Endothelial cell (in vitro differentiated cells): Measurements from ENCODE around the gene TRIM44. TPM values are rescaled to one million over a fixed set of nuclear protein-coding genes. Genes with fewer than 3 reads are reported as not detected.
A peak's percentile ranks its signal among the peaks of the same experiment; 100 is the strongest.

Experiments used
- DNase-seq: peaks from one replicate; pipeline ENCODE4 v3.0.0; 2021; ENCODE audit warnings: low spot score
- H3K27ac Mint-ChIP-seq: one replicate; pipeline ENCODE4 v1.8.0; 2021; ENCODE audit warnings: mixed read lengths, inconsistent platforms; ENCODE audit not compliant: unreplicated experiment
- H3K27me3 Mint-ChIP-seq: one replicate; pipeline ENCODE4 v1.8.0; 2021; ENCODE audit warnings: mild to moderate bottlenecking, moderate library complexity, mixed read lengths, inconsistent platforms; ENCODE audit not compliant: unreplicated experiment
- H3K36me3 Mint-ChIP-seq: one replicate; pipeline ENCODE4 v1.8.0; 2021; ENCODE audit warnings: mild to moderate bottlenecking, low read depth, mixed read lengths, inconsistent platforms; ENCODE audit not compliant: unreplicated experiment
- H3K4me1 Mint-ChIP-seq: one replicate; pipeline ENCODE4 v1.8.0; 2021; ENCODE audit warnings: mild to moderate bottlenecking, mixed read lengths, inconsistent platforms; ENCODE audit not compliant: unreplicated experiment
- H3K4me3 Mint-ChIP-seq: one replicate; pipeline ENCODE4 v1.8.0; 2021; ENCODE audit warnings: mild to moderate bottlenecking, mixed read lengths, inconsistent platforms; ENCODE audit not compliant: unreplicated experiment
- H3K9me3 Mint-ChIP-seq: one replicate; pipeline ENCODE4 v1.8.0; 2021; ENCODE audit warnings: mixed read lengths, inconsistent platforms; ENCODE audit not compliant: unreplicated experiment
- total RNA-seq: library from RNA; stranded (reverse); fragmentation: NEBNext Ultra II Directional; extraction: Animal tissue kit (Norgen Biotek cat#: 25700); gene quantifications from one replicate; pipeline ENCODE4 v1.2.1, GENCODE V29; 2021; ENCODE audit not compliant: unreplicated experiment
- TF ChIP-seq, protein P1 (sequence below): fragments of 200-600 bp; sonication (generic); IDR thresholded peaks from one replicate; pipeline ENCODE4 v1.5.0; 2021; ENCODE audit warnings: antibody characterized with exemption; ENCODE audit not compliant: unreplicated experiment

Gene TRIM44
- total RNA-seq, 1 donor from 2014 or later = 48.6 TPM

DNA sequence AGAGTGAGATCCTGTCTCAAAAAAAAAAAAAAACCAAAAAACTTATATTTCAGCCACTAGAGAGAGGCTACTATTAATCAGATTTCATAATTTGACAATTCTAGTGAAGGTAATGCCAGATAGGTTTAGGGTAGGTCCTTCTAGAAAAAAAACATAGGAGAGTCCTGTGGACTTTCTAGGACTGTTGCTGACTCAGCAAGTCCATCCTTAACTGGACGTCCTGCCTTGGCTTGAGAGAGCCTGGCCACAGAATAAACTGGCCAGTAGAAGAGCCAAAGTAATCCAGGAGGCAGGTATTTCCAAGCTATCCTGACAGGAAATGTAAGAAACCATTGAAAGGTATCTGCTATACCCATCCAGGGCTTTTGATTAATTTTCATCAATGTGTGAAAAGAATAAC, 64.6 kb downstream of the TRIM44 start:
- H3K27me3 Mint-ChIP-seq = no peaks in the 10 kb centered on the region
- H3K4me1 Mint-ChIP-seq = peaks cover 14% of the 10 kb centered on the region
- no peaks in the 10 kb centered on the region for H3K9me3 Mint-ChIP-seq
- no peak overlapping the region for H3K27ac Mint-ChIP-seq
- H3K4me3 Mint-ChIP-seq = no peak overlapping the region
- no peak for DNase-seq
- H3K36me3 Mint-ChIP-seq = peaks cover 19% of the 10 kb centered on the region
- TF ChIP-seq, protein P1, sequence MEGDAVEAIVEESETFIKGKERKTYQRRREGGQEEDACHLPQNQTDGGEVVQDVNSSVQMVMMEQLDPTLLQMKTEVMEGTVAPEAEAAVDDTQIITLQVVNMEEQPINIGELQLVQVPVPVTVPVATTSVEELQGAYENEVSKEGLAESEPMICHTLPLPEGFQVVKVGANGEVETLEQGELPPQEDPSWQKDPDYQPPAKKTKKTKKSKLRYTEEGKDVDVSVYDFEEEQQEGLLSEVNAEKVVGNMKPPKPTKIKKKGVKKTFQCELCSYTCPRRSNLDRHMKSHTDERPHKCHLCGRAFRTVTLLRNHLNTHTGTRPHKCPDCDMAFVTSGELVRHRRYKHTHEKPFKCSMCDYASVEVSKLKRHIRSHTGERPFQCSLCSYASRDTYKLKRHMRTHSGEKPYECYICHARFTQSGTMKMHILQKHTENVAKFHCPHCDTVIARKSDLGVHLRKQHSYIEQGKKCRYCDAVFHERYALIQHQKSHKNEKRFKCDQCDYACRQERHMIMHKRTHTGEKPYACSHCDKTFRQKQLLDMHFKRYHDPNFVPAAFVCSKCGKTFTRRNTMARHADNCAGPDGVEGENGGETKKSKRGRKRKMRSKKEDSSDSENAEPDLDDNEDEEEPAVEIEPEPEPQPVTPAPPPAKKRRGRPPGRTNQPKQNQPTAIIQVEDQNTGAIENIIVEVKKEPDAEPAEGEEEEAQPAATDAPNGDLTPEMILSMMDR = no peak

DNA sequence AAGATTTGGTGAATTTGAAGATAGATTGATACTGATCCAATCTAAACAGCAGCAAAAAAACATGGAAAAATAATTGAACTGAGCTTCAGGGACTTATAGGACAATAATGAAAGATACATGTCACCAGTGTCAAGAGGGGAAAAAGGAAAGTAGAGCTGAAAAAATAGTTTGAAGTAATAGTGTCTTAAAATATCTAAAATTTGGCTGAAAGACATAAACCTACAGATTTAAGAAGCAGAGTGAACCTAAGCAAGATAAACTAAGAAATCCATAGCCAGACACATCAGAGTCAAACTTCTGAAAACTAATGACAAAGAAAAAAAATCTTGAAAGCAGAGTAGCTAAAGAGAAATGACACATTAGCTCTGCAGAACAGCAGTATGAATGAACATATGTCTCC, 67.7 kb downstream of the TRIM44 start:
- Mint-ChIP-seq H3K4me1 (peaks cover 7% of the 10 kb centered on the region), H3K36me3 (peaks cover 22% of the 10 kb centered on the region)
- DNase-seq = no peak

DNA sequence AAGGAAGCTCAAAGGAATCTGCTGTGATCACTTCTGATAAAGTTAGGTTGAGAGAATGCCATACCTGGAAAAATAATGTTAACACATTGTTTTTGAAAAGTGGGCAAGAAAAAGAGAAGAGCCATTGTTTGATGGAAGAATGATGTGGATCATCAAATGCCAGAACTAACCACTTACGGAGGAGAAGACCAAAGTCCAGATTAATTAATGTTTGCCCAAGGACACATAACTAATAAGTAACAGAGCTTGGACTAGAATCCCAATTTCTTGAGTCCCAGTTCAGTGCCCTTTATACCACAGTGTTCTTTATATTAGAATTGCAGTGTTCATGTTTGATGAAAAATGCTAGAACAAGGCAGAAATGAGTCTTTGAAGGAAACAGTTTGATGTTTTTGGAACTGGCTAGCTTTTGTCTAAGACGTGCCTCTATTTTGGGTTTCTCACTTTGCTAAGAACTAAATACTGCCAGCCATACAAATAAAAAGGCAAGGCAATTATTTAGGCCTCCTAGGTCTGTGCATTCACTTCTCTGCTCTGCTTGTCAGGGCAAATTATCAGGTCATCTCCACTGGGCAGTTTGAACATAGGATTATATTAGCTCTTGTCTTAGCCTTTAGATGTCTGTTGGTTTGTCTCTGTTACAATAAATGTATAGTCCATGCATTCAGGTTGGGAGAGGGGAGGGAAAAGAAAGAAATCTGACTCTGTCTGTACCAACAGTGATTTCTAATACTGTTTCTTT, 72.3 kb downstream of the TRIM44 start:
- Mint-ChIP-seq H3K27me3 (peaks cover 2% of the 10 kb centered on the region), H3K27ac (peak overlapping the region; percentile 97), H3K4me3 (no peak overlapping the region), H3K9me3 (no peaks in the 10 kb centered on the region), H3K36me3 (peaks cover 18% of the 10 kb centered on the region), H3K4me1 (peaks cover 27% of the 10 kb centered on the region)
- DNase-seq = no peak
- TF ChIP-seq, protein P1 = no peak

More for the DNA sequence above, 67.7 kb downstream of the TRIM44 start:
- TF ChIP-seq, protein P1 = no peak
- no peaks in the 10 kb centered on the region for H3K9me3 Mint-ChIP-seq
- peaks cover 2% of the 10 kb centered on the region for H3K27me3 Mint-ChIP-seq
- H3K4me3 Mint-ChIP-seq = no peak overlapping the region
- no peak overlapping the region for H3K27ac Mint-ChIP-seq

DNA sequence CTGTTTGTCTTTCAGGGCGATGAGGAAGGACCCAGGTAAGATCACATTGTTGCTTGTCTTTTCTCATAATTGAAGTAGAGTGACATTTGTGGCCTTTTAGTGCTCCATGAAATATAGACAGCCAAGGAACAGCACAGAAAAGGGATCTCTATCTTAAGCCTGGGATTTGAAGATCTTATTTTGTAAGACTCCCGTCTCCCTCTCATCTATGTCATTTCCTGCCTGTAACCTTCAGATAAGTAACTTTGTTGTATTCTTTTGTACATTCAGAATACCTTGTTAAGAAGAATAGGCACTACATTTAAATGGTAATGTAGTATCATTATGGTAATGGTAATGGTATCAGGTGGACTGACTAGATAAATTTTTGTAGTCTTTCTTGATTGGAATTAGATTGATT, 72.8 kb downstream of the TRIM44 start:
- H3K27me3 Mint-ChIP-seq = peaks cover 2% of the 10 kb centered on the region
- no peaks in the 10 kb centered on the region for H3K9me3 Mint-ChIP-seq
- no peak overlapping the region for H3K4me3 Mint-ChIP-seq
- H3K36me3 Mint-ChIP-seq = peaks cover 14% of the 10 kb centered on the region
- DNase-seq = no peak
- peak overlapping the region; percentile 97 for H3K27ac Mint-ChIP-seq
- peaks cover 27% of the 10 kb centered on the region for H3K4me1 Mint-ChIP-seq
- TF ChIP-seq, protein P1 = no peak

DNA sequence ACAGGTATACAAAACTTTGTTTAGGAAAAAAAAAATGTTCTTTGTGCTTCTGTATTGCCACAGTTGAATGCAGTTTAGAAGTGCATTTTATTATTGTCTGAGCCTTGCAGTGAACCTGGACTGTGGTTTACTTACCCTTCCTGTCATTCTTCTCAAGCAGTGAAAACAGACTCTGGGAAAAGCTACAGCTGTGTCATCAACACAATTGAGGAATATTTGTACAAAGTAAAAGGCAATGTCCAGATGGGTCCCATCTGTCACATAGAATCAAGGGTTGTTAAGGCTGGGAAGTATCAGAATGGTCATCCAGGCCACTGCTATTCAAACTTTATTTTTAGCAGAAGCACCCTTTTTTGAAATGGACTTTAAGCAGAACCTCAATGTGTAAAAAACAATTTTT, 73.3 kb downstream of the TRIM44 start:
- peaks cover 27% of the 10 kb centered on the region for H3K4me1 Mint-ChIP-seq
- H3K27ac Mint-ChIP-seq = peak overlapping the region; percentile 97
- TF ChIP-seq, protein P1 = no peak
- peaks cover 14% of the 10 kb centered on the region for H3K36me3 Mint-ChIP-seq
- no peaks in the 10 kb centered on the region for H3K9me3 Mint-ChIP-seq
- peaks cover 2% of the 10 kb centered on the region for H3K27me3 Mint-ChIP-seq
- DNase-seq = no peak
- H3K4me3 Mint-ChIP-seq = no peak overlapping the region
